Fibroblast of the aortic adventitia (primary cell): ENCODE data around the gene KCTD13. TPM values are rescaled to one million over a fixed set of nuclear protein-coding genes. Genes with fewer than 3 reads are reported as not detected.

Experiments used
- DNase-seq: peaks from one replicate; pipeline ENCODE4 v3.0.0-alpha.2; 2010; ENCODE audit warnings: low read depth
- H3K4me3 ChIP-seq: 2 replicates; pipeline ENCODE4 v1.5.1; 2011; ENCODE audit warnings: low read depth, mild to moderate bottlenecking, control low read depth, low read length, moderate library complexity
- CTCF ChIP-seq: IDR thresholded peaks from 2 replicates; pipeline ENCODE4 v1.5.1; 2011; ENCODE audit warnings: mild to moderate bottlenecking, low read length, control low read depth, inconsistent platforms; ENCODE audit not compliant: insufficient read depth
- total RNA-seq: library from RNA; depleted of rRNA; stranded (reverse); fragments of >200 nt; gene quantifications from 2 replicates; pipeline ENCODE4 v1.2.3, GENCODE V29; 2012; ENCODE audit warnings: low replicate concordance

The KCTD13 gene
- total RNA-seq, 1 donor = 12.5 TPM

GRCh38 chr16:29900102-29900887, 25.7 kb downstream of the KCTD13 start, which contains the start of gene ASPHD1:
Gene ASPHD1 (plus strand): TSS chr16:29900488. CDS start chr16:29900972, 484 bp downstream.
- peak; percentile 77 for DNase-seq
- no peak for TF ChIP-seq CTCF
- peak within 1 kb of the TSS; percentile 76 for H3K4me3 ChIP-seq

GRCh38 chr16:29899516-29900101, 26.4 kb downstream of the KCTD13 start, which contains the start of gene SEZ6L2:
Gene SEZ6L2 (minus strand): TSS chr16:29899550. CDS start chr16:29899019, 531 bp downstream.
- peak; percentile 84 for DNase-seq
- TF ChIP-seq CTCF = peak; percentile 51
- H3K4me3 ChIP-seq = peak within 1 kb of the TSS; percentile 76

- DNase-seq = no peak
- TF ChIP-seq CTCF = no peak
- peak overlapping the region; percentile 76 for H3K4me3 ChIP-seq
Measured at GRCh38 chr16:29898804-29899515, 27.1 kb downstream of the KCTD13 start.

- TF ChIP-seq CTCF = no peak
Measured at GRCh38 chr16:29898135-29898803, 27.8 kb downstream of the KCTD13 start.

GRCh38 chr16:29897333-29897732, 28.7 kb downstream of the KCTD13 start:
- no peak for TF ChIP-seq CTCF
- DNase-seq = no peak
- H3K4me3 ChIP-seq = no peak overlapping the region

More at GRCh38 chr16:29898135-29898803, 27.8 kb downstream of the KCTD13 start:
- peak overlapping the region; percentile 76 for H3K4me3 ChIP-seq
- no peak for DNase-seq

DNA sequence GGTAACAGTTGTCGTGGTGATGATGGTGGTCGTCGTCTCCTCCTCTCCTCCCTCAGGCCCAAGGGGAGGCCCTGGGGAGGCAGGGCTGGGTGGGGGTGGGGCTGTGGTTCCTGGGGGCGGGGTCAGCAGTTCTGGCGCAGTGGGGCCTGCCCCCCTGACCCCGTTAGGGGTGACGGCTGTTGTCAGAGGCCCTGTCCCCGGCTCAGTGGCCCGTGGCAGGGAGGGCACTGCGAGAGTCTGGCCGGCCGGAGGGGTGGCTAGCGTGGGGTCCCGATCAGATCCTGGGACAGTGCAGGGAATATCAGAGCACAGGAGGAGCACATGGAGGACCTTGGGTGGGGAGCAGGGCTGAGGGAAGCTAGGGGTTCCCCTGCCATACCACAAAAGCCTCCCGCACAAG, 29.2 kb downstream of the KCTD13 start:
- H3K4me3 ChIP-seq = no peak overlapping the region
- TF ChIP-seq CTCF = no peak
- DNase-seq = no peak
